KOPT-K1 (cell line): Measurements from ENCODE around the gene SENP1.

Source experiments
- H3K27ac ChIP-seq: fragments of 200-600 bp; sonication (generic); 2 replicates; pipeline ENCODE4 v1.5.1; 2016; ENCODE audit warnings: antibody characterized with exemption, mild to moderate bottlenecking, low read depth, low read length; ENCODE audit not compliant: poor library complexity, severe bottlenecking
- H3K36me3 ChIP-seq: fragments of 200-600 bp; sonication (generic); 2 replicates; pipeline ENCODE4 v1.5.1; 2017; ENCODE audit warnings: antibody characterized with exemption, mild to moderate bottlenecking, low read length, moderate library complexity; ENCODE audit not compliant: insufficient read depth
- H3K9me3 ChIP-seq: fragments of 200-600 bp; sonication (generic); 2 replicates; pipeline ENCODE4 v1.5.1; 2017; ENCODE audit warnings: antibody characterized with exemption, low read length, mild to moderate bottlenecking; ENCODE audit not compliant: insufficient read depth, poor library complexity, severe bottlenecking

The SENP1 gene

GRCh38 chr12:48000878-48001504, 104.9 kb downstream of the SENP1 start:
- Histone ChIP-seq H3K9me3 (peaks cover 30% of the 10 kb centered on the region), H3K27ac (no peak overlapping the region), H3K36me3 (no peaks in the 10 kb centered on the region)

GRCh38 chr12:47999816-48000215, 106.1 kb downstream of the SENP1 start:
- H3K36me3 ChIP-seq = no peaks in the 10 kb centered on the region
- H3K9me3 ChIP-seq = peaks cover 26% of the 10 kb centered on the region
- H3K27ac ChIP-seq = no peak overlapping the region

GRCh38 chr12:47997321-47997720, 108.6 kb downstream of the SENP1 start:
- H3K9me3 ChIP-seq = peaks cover 1% of the 10 kb centered on the region
- no peak overlapping the region for H3K27ac ChIP-seq
- no peaks in the 10 kb centered on the region for H3K36me3 ChIP-seq

- H3K27ac ChIP-seq = no peak overlapping the region
- H3K36me3 ChIP-seq = no peaks in the 10 kb centered on the region
- no peaks in the 10 kb centered on the region for H3K9me3 ChIP-seq
Measured at GRCh38 chr12:47995981-47996401, 109.9 kb downstream of the SENP1 start.

- no peaks in the 10 kb centered on the region for H3K9me3 ChIP-seq
- H3K36me3 ChIP-seq = no peaks in the 10 kb centered on the region
- no peak overlapping the region for H3K27ac ChIP-seq
Measured at GRCh38 chr12:47993491-47993890, 112.4 kb downstream of the SENP1 start.
